Astrocyte (in vitro differentiated cells and primary cell): ENCODE results near the gene CHRM2. TPM values are rescaled to one million over a fixed set of nuclear protein-coding genes. Genes with fewer than 3 reads are reported as not detected.

Experiments used
- DNase-seq: peaks from one replicate; pipeline ENCODE4 v3.0.0-alpha.2; 2010; ENCODE audit warnings: low read depth
- FAIRE-seq: peaks from 2 replicates; lab custom pipeline; 2011; peaks lifted over from hg19 to GRCh38; lab: Jason Lieb, UNC
- H2AFZ ChIP-seq: 2 replicates; pipeline ENCODE4 v1.6.0; 2012; ENCODE audit warnings: low read depth, low read length, inconsistent platforms
- H3K27ac ChIP-seq: 2 replicates; pipeline ENCODE4 v1.5.1; 2011; ENCODE audit warnings: low read depth, low read length, inconsistent platforms
- H3K27me3 ChIP-seq: 2 replicates; pipeline ENCODE4 v1.6.0; 2011; ENCODE audit warnings: low read length, inconsistent platforms; ENCODE audit not compliant: insufficient read depth
- H3K36me3 ChIP-seq: 2 replicates; pipeline ENCODE4 v1.5.1; 2011; ENCODE audit warnings: low read length, inconsistent platforms; ENCODE audit not compliant: insufficient read depth
- H3K4me1 ChIP-seq: 2 replicates; pipeline ENCODE4 v1.5.1; 2011; ENCODE audit warnings: low read length, inconsistent platforms; ENCODE audit not compliant: insufficient read depth
- H3K4me2 ChIP-seq: 2 replicates; pipeline ENCODE4 v1.6.0; 2012; ENCODE audit warnings: low read length, inconsistent platforms
- H3K4me3 ChIP-seq: 2 replicates; pipeline ENCODE4 v1.5.1; 2011; ENCODE audit warnings: low read depth, mild to moderate bottlenecking, low read length, inconsistent platforms; ENCODE audit not compliant: insufficient read depth
- H3K79me2 ChIP-seq: 2 replicates; pipeline ENCODE4 v1.6.0; 2012; ENCODE audit warnings: mild to moderate bottlenecking, low read length, inconsistent platforms; ENCODE audit not compliant: insufficient read depth
- H3K9ac ChIP-seq: 2 replicates; pipeline ENCODE4 v1.6.0; 2012; ENCODE audit warnings: mild to moderate bottlenecking, low read length, inconsistent platforms
- H3K9me3 ChIP-seq: 2 replicates; pipeline ENCODE4 v1.5.1; 2012; ENCODE audit warnings: low read depth, mild to moderate bottlenecking, low read length, inconsistent platforms; ENCODE audit not compliant: insufficient read depth
- H4K20me1 ChIP-seq: 2 replicates; pipeline ENCODE4 v1.6.0; 2012; ENCODE audit warnings: low read length, inconsistent platforms; ENCODE audit not compliant: insufficient read depth
- H3K27ac Mint-ChIP-seq: one replicate; pipeline ENCODE4 v1.8.0; 2021; ENCODE audit warnings: mild to moderate bottlenecking, mixed read lengths; ENCODE audit not compliant: unreplicated experiment
- H3K27me3 Mint-ChIP-seq: one replicate; pipeline ENCODE4 v1.8.0; 2021; ENCODE audit warnings: low read depth, mixed read lengths; ENCODE audit not compliant: unreplicated experiment
- H3K36me3 Mint-ChIP-seq: one replicate; pipeline ENCODE4 v1.8.0; 2021; ENCODE audit warnings: low read depth, mixed read lengths; ENCODE audit not compliant: unreplicated experiment
- H3K4me1 Mint-ChIP-seq: one replicate; pipeline ENCODE4 v1.8.0; 2021; ENCODE audit warnings: low read depth, mixed read lengths; ENCODE audit not compliant: unreplicated experiment
- H3K4me3 Mint-ChIP-seq: one replicate; pipeline ENCODE4 v1.8.0; 2021; ENCODE audit warnings: mild to moderate bottlenecking, moderate library complexity, mixed read lengths; ENCODE audit not compliant: unreplicated experiment
- H3K9me3 Mint-ChIP-seq: one replicate; pipeline ENCODE4 v1.8.0; 2021; ENCODE audit warnings: mild to moderate bottlenecking, mixed read lengths; ENCODE audit not compliant: unreplicated experiment
- CTCF ChIP-seq: IDR thresholded peaks from 2 replicates; pipeline ENCODE4 v1.5.1; 2011; ENCODE audit warnings: low read depth, mild to moderate bottlenecking, inconsistent platforms, low read length, moderate library complexity; ENCODE audit not compliant: insufficient read depth
- EZH2 ChIP-seq: IDR thresholded peaks from 2 replicates; pipeline ENCODE4 v1.6.1; 2012; ENCODE audit warnings: mild to moderate bottlenecking, low read length, inconsistent platforms; ENCODE audit not compliant: insufficient read depth
- total RNA-seq: library from RNA; stranded (reverse); gene quantifications from 2 replicates; pipeline ENCODE4 v1.2.1, GENCODE V29; 2021

CHRM2 gene
- total RNA-seq, 1 donor from 2014 or later = not detected

GRCh38 chr7:136940122-136940521 is 71.7 kb downstream of the CHRM2 start:
- FAIRE-seq (no peak), DNase-seq (no peak)
- TF ChIP-seq CTCF (no peak), EZH2 (no peak)
- Histone ChIP-seq H3K4me1 (no peaks in the 10 kb centered on the region), H3K4me3 (no peak overlapping the region), H3K9ac (no peak overlapping the region), H3K79me2 (no peaks in the 10 kb centered on the region), H3K9me3 (no peaks in the 10 kb centered on the region), H3K36me3 (no peaks in the 10 kb centered on the region), H2AFZ (no peak overlapping the region), H3K27me3 (no peaks in the 10 kb centered on the region), H3K4me2 (no peak overlapping the region), H3K27ac (no peak overlapping the region), H4K20me1 (no peaks in the 10 kb centered on the region)
- Mint-ChIP-seq H3K36me3 (no peaks in the 10 kb centered on the region), H3K4me3 (no peak overlapping the region), H3K27ac (no peak overlapping the region), H3K27me3 (no peaks in the 10 kb centered on the region), H3K9me3 (no peaks in the 10 kb centered on the region), H3K4me1 (peaks cover 6% of the 10 kb centered on the region)

- Mint-ChIP-seq H3K36me3 (no peaks in the 10 kb centered on the region), H3K4me3 (no peak overlapping the region), H3K27ac (no peak overlapping the region), H3K27me3 (no peaks in the 10 kb centered on the region), H3K4me1 (peaks cover 6% of the 10 kb centered on the region), H3K9me3 (no peaks in the 10 kb centered on the region)
- Histone ChIP-seq H2AFZ (no peak overlapping the region), H3K9me3 (no peaks in the 10 kb centered on the region), H3K36me3 (no peaks in the 10 kb centered on the region), H3K4me2 (no peak overlapping the region), H4K20me1 (no peaks in the 10 kb centered on the region), H3K27me3 (no peaks in the 10 kb centered on the region), H3K4me3 (no peak overlapping the region), H3K4me1 (no peaks in the 10 kb centered on the region), H3K27ac (no peak overlapping the region), H3K9ac (no peak overlapping the region), H3K79me2 (no peaks in the 10 kb centered on the region)
- FAIRE-seq (no peak), DNase-seq (no peak)
- TF ChIP-seq CTCF (no peak), EZH2 (no peak)
Observed at GRCh38 chr7:136940917-136941316, 72.5 kb downstream of the CHRM2 start.

GRCh38 chr7:136941816-136942215 is 73.4 kb downstream of the CHRM2 start:
- FAIRE-seq (no peak), DNase-seq (no peak)
- Mint-ChIP-seq H3K4me3 (no peak overlapping the region), H3K27me3 (no peaks in the 10 kb centered on the region), H3K9me3 (no peaks in the 10 kb centered on the region), H3K36me3 (no peaks in the 10 kb centered on the region), H3K4me1 (peaks cover 6% of the 10 kb centered on the region), H3K27ac (no peak overlapping the region)
- Histone ChIP-seq H3K4me1 (no peaks in the 10 kb centered on the region), H3K4me3 (no peak overlapping the region), H3K36me3 (no peaks in the 10 kb centered on the region), H4K20me1 (no peaks in the 10 kb centered on the region), H2AFZ (no peak overlapping the region), H3K79me2 (no peaks in the 10 kb centered on the region), H3K4me2 (no peak overlapping the region), H3K27ac (no peak overlapping the region), H3K27me3 (no peaks in the 10 kb centered on the region), H3K9ac (no peak overlapping the region), H3K9me3 (no peaks in the 10 kb centered on the region)
- TF ChIP-seq EZH2 (no peak), CTCF (no peak)
